PC-3 (cell line): ENCODE measurements around the gene C3orf18. TPM values are rescaled to one million over a fixed set of nuclear protein-coding genes. Genes with fewer than 3 reads are reported as not detected.

Experiments
- ATAC-seq: fragments of 200-7000 bp; cut with Tn5 transposase; 2 replicates; pipeline ENCODE4 v1.9.1; 2020; ENCODE audit warnings: mild to moderate bottlenecking, moderate library complexity
- BruUV-seq: library from RNA; stranded (reverse); fragments of 400-500 nt; replicated peaks from 2 replicates; lab custom pipeline; 2021; lab: Mats Ljungman, UMichigan
- CTCF ChIA-PET: fragments of 300-600 bp; sonication (Branson Sonifier 250); formaldehyde crosslinking; loops from one replicate; lab custom pipeline; 2022; ENCODE audit warnings: antibody characterized with exemption; lab: Charles Lee
- POLR2A ChIA-PET: fragments of 300-600 bp; sonication (Branson Sonifier 250); formaldehyde crosslinking; loops from one replicate; lab custom pipeline; 2022; ENCODE audit warnings: antibody characterized with exemption; ENCODE audit not compliant: unreplicated experiment; lab: Charles Lee
- DNase-seq: peaks from one replicate; pipeline ENCODE4 v3.0.0-alpha.2; 2015
- H2AFZ ChIP-seq: fragments of 300-600 bp; sonication (generic); 2 replicates; pipeline ENCODE4 v1.6.0; 2016; ENCODE audit warnings: antibody characterized with exemption, low read length
- H3F3A ChIP-seq: fragments of 300-600 bp; sonication (generic); one replicate; pipeline ENCODE4 v1.6.0; 2017; ENCODE audit warnings: antibody characterized with exemption, low read length, control low read depth, mild to moderate bottlenecking; ENCODE audit not compliant: unreplicated experiment
- H3K27ac ChIP-seq: fragments of 300-600 bp; sonication (generic); 2 replicates; pipeline ENCODE4 v1.5.1; 2016; ENCODE audit warnings: mild to moderate bottlenecking, low read length
- H3K27me3 ChIP-seq: fragments of 300-600 bp; sonication (generic); 2 replicates; pipeline ENCODE4 v1.6.1; 2016; ENCODE audit warnings: low read length, mixed read lengths
- H3K36me3 ChIP-seq: fragments of 300-600 bp; sonication (generic); 2 replicates; pipeline ENCODE4 v1.6.1; 2016; ENCODE audit warnings: low read depth, mixed run types, low read length, mixed read lengths
- H3K4me1 ChIP-seq: fragments of 300-600 bp; sonication (generic); 2 replicates; pipeline ENCODE4 v1.5.1; 2016; ENCODE audit warnings: low read length; ENCODE audit not compliant: insufficient read depth
- H3K4me2 ChIP-seq: fragments of 300-600 bp; sonication (generic); 2 replicates; pipeline ENCODE4 v1.6.0; 2016; ENCODE audit warnings: low read length
- H3K4me3 ChIP-seq: fragments of 300-600 bp; sonication (generic); 2 replicates; pipeline ENCODE4 v1.5.1; 2016; ENCODE audit warnings: mild to moderate bottlenecking, low read length, mixed read lengths
- H3K79me2 ChIP-seq: fragments of 300-600 bp; sonication (generic); 2 replicates; pipeline ENCODE4 v1.6.1; 2017; ENCODE audit warnings: low read length, mixed read lengths
- H3K9ac ChIP-seq: fragments of 300-600 bp; sonication (generic); 2 replicates; pipeline ENCODE4 v1.6.0; 2016; ENCODE audit warnings: mild to moderate bottlenecking, low read length
- H3K9me2 ChIP-seq: fragments of 300-600 bp; sonication (generic); replicated peaks from 2 replicates; pipeline ENCODE4 v1.6.1; 2016; ENCODE audit warnings: mixed run types, low read length, mixed read lengths
- H3K9me3 ChIP-seq: fragments of 300-600 bp; sonication (generic); 2 replicates; pipeline ENCODE4 v1.6.1; 2016; ENCODE audit warnings: low read length, mixed read lengths
- H4K20me1 ChIP-seq: fragments of 300-600 bp; sonication (generic); 2 replicates; pipeline ENCODE4 v1.6.1; 2016; ENCODE audit warnings: low read length, mixed read lengths
- CTCF ChIP-seq: fragments of 300-600 bp; sonication (generic); conservative IDR thresholded peaks from 2 replicates; pipeline ENCODE4 v1.5.1; 2017; ENCODE audit warnings: antibody characterized with exemption, low read depth, mild to moderate bottlenecking, low read length
- EZH2 ChIP-seq: fragments of 300-600 bp; sonication (generic); IDR thresholded peaks from one replicate; pipeline ENCODE4 v1.6.1; 2017; ENCODE audit warnings: antibody characterized with exemption, mild to moderate bottlenecking, low read length; ENCODE audit not compliant: unreplicated experiment
- EZH2phosphoT487 ChIP-seq: fragments of 300-600 bp; sonication (generic); IDR thresholded peaks from 2 replicates; pipeline ENCODE4 v1.6.1; 2018; ENCODE audit warnings: mild to moderate bottlenecking, antibody characterized with exemption, low read length, borderline replicate concordance
- intact Hi-C: fragments of 100-400 bp; cut with micrococcal nuclease; formaldehyde crosslinking; loops from 2 replicates; pipeline ENCODE4 v1.9.0; 2023
- total RNA-seq: library from RNA; depleted of rRNA; stranded (reverse); fragments of >200 nt; gene quantifications from 2 replicates; pipeline ENCODE4 v1.2.3, GENCODE V29; 2014

The C3orf18 gene
- total RNA-seq, 1 experiment from 2014 or later, result 31.2 TPM

GRCh38 chr3:50551054-50551659 lies 16.4 kb downstream of the C3orf18 start:
- H2AFZ ChIP-seq, result no peak overlapping the region
- H3K9ac ChIP-seq, result no peak overlapping the region
- peak; percentile 12; the same call in 1 of the 2 replicates for ATAC-seq
- H3F3A ChIP-seq, result no peaks in the 10 kb centered on the region
- no peaks in the 10 kb centered on the region for H3K9me3 ChIP-seq
- CTCF ChIA-PET, result interaction anchor here (0.5 to 0.6 kb wide), 2 partner anchors 8 to 40 kb away, joined by 3 read pairs; no protein-coding TSS in a partner anchor
- H3K79me2 ChIP-seq, result no peaks in the 10 kb centered on the region
- no TSS peak for BruUV-seq
- intact Hi-C loops, result loop anchor here (1.0 kb wide), 1 partner anchor 63 kb away; no protein-coding TSS in a partner anchor
- H3K36me3 ChIP-seq, result no peaks in the 10 kb centered on the region
- TF ChIP-seq EZH2phosphoT487, result no peak
- no peak for TF ChIP-seq CTCF
- no peak for TF ChIP-seq EZH2
- no peak overlapping the region for H3K4me3 ChIP-seq
- H3K27me3 ChIP-seq, result no peaks in the 10 kb centered on the region
- POLR2A ChIA-PET, result no interaction called here
- no peak overlapping the region for H3K27ac ChIP-seq
- H3K4me1 ChIP-seq, result no peaks in the 10 kb centered on the region
- no peaks in the 10 kb centered on the region for H4K20me1 ChIP-seq
- H3K4me2 ChIP-seq, result no peak overlapping the region
- no peak for DNase-seq
- H3K9me2 ChIP-seq, result no peaks in the 10 kb centered on the region

- CTCF ChIA-PET, result no interaction called here
- H3K27ac ChIP-seq, result no peak overlapping the region
- intact Hi-C loops, result loop anchor here (1.0 kb wide), 1 partner anchor 114 kb away; no protein-coding TSS in a partner anchor
Observed at GRCh38 chr3:50550079-50550736, 17.3 kb downstream of the C3orf18 start.

More at GRCh38 chr3:50550079-50550736, 17.3 kb downstream of the C3orf18 start:
- DNase-seq, result peak; percentile 71
- Histone ChIP-seq H4K20me1 (no peaks in the 10 kb centered on the region), H3K79me2 (no peaks in the 10 kb centered on the region), H3K4me2 (no peak overlapping the region), H2AFZ (no peak overlapping the region), H3K4me3 (no peak overlapping the region), H3K4me1 (no peaks in the 10 kb centered on the region), H3F3A (no peaks in the 10 kb centered on the region), H3K9ac (no peak overlapping the region), H3K27me3 (no peaks in the 10 kb centered on the region), H3K9me2 (no peaks in the 10 kb centered on the region), H3K9me3 (no peaks in the 10 kb centered on the region), H3K36me3 (no peaks in the 10 kb centered on the region)
- peak; percentile 64 for ATAC-seq
- BruUV-seq, result no TSS peak
- no peak for TF ChIP-seq EZH2phosphoT487
- TF ChIP-seq CTCF, result peak; percentile 63
- POLR2A ChIA-PET, result no interaction called here
